GM11168 (cell line): ENCODE measurements around the gene ZER1.

Experiments used
- in situ Hi-C: fragments of 300-500 bp; cut with MboI; formaldehyde crosslinking; loops from one replicate; pipeline ENCODE4 v1.12.0; 2022; ENCODE audit warnings: low sequenced_read_pairs; ENCODE audit not compliant: unreplicated experiment

Gene ZER1

GRCh38 chr9:128718475-128718874 lies 53.3 kb downstream of the ZER1 start:
- in situ Hi-C loops: no loop called here

GRCh38 chr9:128718047-128718446 lies 53.7 kb downstream of the ZER1 start:
- in situ Hi-C loops: no loop called here

DNA sequence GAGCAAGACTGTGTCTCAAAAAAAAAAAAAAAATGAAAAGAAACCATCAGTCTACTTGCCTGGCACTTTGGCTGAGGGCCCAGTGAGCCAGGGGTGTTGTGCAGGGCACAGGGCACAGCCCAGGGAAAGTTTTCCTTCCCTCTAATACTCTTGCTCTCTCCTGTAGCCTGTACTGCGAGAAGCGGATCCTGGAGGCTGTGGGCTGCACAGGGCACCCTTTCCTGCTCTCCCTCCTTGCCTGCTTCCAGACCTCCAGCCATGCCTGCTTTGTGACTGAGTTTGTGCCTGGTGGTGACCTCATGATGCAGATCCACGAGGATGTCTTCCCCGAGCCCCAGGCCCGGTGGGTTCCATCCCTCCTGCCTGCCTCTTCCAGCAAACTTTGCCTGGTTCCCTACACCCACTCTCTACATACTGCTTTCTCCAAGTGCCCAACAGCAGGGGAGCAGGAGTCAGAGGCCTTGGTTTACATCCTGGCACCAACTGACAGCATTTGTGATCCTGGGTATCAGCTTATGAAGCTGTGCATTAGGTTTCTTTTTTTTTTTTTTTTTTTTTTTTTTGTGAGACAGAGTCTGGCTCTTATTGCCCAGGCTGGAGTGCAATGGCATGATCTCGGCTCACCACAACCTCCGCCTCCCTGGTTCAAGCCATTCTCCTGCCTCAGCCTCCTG lies 55.0 kb downstream of the ZER1 start:
- in situ Hi-C loops: no loop called here

DNA sequence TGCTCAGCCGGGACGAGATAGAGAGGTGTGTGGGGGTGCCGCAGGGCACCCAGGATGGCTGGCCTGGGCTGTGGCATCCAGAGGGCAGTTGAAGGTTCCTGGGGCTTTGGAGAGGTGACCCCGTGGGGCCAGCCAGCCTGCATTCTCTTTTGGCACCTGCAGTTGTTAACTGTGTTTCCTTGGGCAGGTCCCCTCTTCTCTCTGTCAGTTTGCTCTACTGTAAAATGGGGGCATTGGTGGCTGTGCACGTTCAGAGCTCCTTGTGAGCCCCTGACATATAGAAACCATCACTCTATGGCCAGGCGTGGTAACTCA lies 56.3 kb downstream of the ZER1 start:
- in situ Hi-C loops: no loop called here

GRCh38 chr9:128714586-128715435 lies 56.9 kb downstream of the ZER1 start:
- in situ Hi-C loops: no loop called here

DNA sequence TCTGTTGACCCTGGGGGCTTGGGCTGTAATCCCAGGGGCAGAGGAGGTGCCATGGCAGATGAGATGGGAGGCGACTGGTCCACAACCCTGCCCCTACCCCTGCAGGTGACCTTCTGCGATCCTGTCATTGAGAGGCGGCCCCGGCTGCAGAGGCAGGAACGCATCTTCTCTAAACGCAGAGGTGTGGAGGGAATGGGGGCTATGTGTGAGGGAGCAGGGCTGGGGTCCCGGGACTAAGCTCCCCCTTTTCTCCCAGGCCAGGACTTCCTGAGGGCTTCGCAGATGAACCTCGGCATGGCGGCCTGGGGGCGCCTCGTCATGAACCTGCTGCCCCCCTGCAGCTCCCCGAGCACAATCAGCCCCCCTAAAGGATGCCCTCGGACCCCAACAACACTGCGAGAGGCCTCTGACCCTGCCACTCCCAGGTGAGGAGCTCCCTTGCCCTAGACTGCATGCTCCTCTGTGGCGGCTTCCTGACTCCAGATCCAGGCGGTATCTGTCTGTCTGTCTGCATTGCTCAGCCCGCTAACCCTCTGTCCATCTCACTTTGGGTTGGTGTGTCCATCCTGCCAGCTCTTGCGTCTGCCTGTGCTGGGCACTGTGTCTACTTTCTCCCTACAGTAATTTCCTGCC lies 57.7 kb downstream of the ZER1 start:
- in situ Hi-C loops: no loop called here

DNA sequence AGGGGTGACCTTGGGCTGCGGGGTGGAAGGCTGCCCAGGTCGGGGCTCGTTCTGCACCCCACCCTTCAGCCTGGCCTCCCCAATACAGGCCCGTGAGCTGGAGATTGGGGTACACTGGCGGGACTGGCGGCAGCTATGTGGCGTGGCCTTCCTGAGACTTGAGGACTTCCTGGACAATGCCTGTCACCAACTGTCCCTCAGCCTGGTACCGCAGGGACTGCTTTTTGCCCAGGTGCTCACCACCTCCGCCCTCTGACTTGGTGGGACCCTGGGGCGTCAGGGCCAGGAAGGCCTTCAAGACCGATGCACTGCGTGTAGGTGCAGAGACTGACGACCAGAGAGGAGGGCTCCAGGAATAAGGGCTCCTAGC lies 58.3 kb downstream of the ZER1 start:
- in situ Hi-C loops: no loop called here

DNA sequence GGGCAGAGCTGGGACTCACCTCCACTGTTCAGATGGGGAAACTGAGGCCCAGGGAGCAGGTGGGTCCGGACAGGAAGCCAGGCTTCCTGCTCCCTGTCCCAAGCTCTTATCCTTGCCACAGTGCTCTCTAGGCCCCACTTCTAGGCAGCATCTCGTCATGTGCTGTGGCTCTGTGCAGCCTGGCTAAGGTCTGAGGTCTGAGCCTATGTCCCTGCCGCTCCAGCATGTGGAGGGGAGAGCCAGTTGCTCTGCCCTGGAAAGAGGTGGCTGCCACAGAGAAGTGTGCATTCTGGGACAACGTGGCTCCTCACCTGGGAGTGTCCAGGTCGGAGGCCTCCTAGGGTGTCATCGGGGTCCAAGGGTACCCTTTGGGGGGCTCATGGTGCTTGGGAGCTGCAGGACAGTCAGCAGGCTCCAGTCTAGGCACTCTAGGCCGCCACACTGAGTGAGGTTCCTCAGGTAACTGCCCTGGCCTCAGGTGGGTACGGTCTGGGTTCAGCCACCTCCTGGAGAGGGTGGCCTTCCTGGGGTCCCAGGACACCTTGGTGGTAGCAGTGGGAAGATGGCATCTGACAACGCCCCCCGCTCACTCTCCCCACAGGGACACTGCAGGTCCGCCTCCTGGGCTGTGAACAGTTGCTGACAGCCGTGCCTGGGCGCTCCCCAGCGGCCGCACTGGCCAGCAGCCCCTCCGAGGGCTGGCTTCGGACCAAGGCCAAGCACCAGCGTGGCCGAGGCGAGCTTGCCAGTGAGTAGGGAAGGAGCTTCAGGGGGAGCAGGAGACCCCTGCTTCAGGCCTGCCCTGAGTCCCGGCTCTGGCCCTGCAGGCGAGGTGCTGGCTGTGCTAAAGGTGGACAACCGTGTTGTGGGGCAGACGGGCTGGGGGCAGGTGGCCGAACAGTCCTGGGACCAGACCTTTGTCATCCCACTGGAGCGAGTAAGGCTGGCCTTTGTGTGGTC lies 59.0 kb downstream of the ZER1 start:
- in situ Hi-C loops: no loop called here

DNA sequence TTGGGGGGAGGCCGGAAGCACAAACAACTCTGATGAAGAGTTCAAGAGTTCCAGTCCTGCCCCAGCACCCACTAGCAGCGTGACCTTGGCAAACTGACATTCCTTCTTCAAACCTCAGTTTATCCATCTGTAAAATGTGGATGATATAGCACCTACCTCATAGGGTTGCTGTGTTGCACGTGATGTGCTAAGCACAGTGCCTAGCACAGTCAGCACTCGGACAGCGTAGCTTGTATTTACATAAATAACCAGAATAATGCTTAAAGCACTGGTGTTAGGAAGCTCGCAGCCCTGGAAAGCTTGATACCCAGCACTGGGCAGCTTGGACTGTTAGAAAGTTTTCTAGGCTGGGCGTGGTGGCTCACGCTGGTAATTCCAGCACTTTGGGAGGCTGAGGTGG lies 64.3 kb downstream of the ZER1 start:
- in situ Hi-C loops: no loop called here

GRCh38 chr9:128706671-128707381 lies 64.9 kb downstream of the ZER1 start:
- in situ Hi-C loops: no loop called here

DNA sequence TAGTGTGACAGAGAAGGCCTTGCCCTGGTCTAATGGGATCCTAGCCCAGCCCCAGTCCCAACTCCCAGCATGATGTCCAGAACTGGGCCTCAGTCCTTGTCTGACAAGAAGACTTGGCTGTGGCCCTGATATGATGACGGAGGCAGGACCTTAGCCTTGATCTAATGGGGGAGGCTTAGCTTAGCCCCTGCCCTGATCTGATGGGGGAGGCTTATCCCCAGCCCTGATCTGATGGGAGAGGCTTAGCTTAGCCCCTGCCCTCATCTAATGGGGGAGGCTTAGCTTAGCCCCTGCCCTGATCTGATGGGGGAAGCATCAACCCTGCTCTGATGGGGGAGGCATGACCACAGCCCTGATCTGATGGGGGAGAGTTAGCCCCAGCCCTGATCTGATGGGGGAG lies 65.7 kb downstream of the ZER1 start:
- in situ Hi-C loops: no loop called here

GRCh38 chr9:128705051-128705965 lies 66.4 kb downstream of the ZER1 start:
- in situ Hi-C loops: no loop called here

- in situ Hi-C loops: no loop called here
Observed at GRCh38 chr9:128704356-128704670, 67.4 kb downstream of the ZER1 start.

GRCh38 chr9:128703616-128704355 lies 67.9 kb downstream of the ZER1 start:
- in situ Hi-C loops: no loop called here

DNA sequence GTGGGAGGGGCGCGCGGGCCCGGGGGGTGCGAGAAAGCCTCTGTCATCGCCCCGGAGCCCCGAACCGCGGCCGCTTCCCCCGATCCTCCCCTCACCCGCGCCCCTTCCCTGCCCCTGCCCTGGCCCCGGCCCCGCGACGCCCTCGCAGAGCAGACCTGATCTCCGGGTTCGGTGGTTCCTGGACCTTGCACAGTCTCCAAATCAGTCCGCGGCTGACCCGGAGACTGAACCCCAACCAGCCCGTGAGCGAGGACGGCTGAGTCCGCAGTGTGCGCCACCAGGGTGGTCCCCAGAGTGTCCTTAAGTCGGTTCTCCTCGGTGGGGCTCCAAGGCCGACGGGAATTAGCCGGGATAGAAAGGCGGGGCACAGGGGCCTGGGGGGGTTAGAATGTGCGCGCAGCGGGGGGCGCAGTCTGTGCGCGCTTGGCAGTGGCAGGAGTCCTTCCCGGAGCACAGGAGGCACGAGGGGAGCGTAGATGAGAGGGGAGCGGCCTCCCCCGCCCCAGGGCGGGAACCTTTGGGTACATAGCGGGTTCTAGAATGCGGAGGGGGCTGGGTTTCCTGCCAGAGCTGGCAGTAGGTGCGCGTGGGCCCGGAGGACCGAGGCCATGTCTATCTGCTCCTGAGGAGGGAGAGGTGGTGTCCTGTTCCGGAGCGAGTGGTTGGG lies 68.6 kb downstream of the ZER1 start:
- in situ Hi-C loops: no loop called here

DNA sequence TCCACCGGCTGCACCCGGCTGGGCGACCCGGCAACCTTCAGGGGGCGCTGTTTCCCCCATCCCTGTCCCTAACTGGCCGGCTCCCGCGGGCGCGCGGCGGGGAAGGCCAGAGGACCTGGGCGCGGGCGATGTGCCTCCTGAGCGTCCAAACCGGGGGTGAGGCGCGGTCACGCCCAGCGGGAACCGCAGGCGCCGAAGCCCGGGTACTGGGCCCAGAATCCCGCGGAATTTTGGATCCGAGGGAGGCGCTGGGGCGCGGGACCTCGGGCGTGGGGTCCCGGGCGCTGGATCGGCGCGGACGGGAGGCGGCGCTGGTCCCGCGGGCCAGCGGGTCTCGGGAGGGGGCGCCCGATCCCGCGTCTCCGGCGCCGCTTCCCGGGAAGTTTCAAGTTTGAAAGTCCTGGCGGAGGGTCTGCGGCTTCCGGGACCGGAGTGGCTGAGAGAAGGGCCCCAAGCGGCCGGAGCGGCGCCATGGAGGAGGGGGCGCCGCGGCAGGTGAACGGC lies 69.2 kb downstream of the ZER1 start, which contains the start of gene PKN3:
Gene PKN3, plus strand, starts transcription at position 59 of the 504 bp plus-strand sequence. Its CDS starts 413 bp downstream, at position 472.
- in situ Hi-C loops: no loop called here

DNA sequence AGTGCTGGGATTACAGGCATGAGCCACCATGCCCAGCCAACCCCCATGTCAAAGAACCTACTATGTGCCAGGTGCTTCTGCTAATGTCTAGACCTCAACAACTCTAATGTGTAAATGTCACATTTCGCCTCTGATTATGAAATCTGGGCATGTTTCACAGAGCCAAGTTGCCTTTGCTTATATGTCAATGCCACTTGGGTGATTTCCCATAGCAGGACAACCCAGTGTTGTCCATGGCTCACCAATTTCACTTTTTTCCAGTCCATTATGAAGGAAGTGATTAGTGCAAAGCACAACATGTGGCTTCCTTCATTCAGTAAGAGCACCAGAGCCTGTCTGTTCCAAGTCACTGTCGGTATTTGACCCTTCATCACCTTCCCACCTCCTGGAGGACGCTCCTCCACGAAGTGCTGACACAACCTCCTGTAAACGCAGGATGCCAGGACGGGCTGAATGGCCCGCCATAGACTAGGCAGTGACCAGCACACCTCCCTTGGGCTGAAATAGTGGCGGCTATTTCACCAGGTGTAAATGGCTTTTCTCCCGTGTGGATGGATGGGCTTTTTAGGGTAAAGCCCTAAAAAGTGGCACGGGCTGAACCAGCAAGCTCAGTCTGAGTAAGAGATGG lies 70.4 kb downstream of the ZER1 start:
- in situ Hi-C loops: no loop called here
